ENCODE data around the gene MID1. TPM values are rescaled to one million over a fixed set of nuclear protein-coding genes. Genes with fewer than 3 reads are reported as not detected.
A peak's percentile ranks its signal among the peaks of the same experiment; 100 is the strongest.

MID1 gene
- total and polyA plus RNA-seq, 2 experiments from 2014 or later, result 34.6 to 63.9 TPM

DNA sequence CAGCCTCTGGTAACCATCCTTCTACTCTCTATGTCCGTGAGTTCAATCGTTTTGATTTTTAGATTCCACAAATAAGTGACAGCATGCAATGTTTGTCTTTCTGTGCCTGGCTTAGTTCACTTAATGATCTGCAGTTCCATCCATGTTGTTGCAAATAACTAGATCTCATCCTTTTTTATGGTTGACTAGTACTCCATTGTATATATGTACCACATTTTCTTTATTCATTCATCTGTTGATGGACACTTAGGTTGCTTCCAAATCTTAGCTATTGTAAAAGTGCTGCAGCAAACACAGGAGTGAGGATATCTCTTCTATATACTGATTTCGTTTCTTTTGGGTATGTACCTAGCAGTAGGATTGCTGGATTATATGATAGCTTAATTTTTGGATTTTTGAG is 140.9 kb downstream of the MID1 start:
- Histone ChIP-seq H3K4me3 (no peak overlapping the region), H3K36me3 (no peaks in the 10 kb centered on the region), H3K27me3 (no peaks in the 10 kb centered on the region), H3K9me3 (ENCODE audit: low read depth) (no peaks in the 10 kb centered on the region), H3K4me1 (ENCODE audit: low read depth) (peaks cover 24% of the 10 kb centered on the region), H3K27ac (no peak overlapping the region)
- TF ChIP-seq, protein P1, sequence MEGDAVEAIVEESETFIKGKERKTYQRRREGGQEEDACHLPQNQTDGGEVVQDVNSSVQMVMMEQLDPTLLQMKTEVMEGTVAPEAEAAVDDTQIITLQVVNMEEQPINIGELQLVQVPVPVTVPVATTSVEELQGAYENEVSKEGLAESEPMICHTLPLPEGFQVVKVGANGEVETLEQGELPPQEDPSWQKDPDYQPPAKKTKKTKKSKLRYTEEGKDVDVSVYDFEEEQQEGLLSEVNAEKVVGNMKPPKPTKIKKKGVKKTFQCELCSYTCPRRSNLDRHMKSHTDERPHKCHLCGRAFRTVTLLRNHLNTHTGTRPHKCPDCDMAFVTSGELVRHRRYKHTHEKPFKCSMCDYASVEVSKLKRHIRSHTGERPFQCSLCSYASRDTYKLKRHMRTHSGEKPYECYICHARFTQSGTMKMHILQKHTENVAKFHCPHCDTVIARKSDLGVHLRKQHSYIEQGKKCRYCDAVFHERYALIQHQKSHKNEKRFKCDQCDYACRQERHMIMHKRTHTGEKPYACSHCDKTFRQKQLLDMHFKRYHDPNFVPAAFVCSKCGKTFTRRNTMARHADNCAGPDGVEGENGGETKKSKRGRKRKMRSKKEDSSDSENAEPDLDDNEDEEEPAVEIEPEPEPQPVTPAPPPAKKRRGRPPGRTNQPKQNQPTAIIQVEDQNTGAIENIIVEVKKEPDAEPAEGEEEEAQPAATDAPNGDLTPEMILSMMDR (IDR thresholded peaks at IDR 0.05; ENCODE audit: low read depth, low read length), result no peak
- no peak for DNase-seq (ENCODE audit: low read depth in 1 of 2, low spot score in 1 of 2)

DNA sequence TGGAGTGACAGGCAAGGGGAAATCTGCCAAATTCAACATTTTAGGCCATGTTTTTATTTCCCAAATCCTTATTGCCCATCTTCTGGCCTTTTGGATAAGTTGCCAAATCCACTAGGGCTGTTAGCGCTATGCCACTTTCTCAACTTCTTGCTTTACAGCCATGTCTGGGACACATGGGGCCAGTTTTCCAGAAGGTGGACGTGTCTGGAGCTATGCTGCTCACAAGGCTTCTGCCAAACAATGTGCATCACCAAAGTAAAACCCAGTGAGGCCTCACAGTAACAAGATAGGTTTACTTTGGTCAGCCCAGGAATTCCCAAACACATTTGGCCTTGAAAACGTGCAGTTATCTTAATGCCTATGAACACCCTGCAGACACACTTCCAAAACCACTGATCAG is 142.9 kb downstream of the MID1 start:
- no peaks in the 10 kb centered on the region for H3K36me3 ChIP-seq
- DNase-seq (ENCODE audit: low read depth in 1 of 2, low spot score in 1 of 2), result no peak
- TF ChIP-seq, protein P1 (IDR thresholded peaks at IDR 0.05; ENCODE audit: low read depth, low read length), result no peak
- no peaks in the 10 kb centered on the region for H3K9me3 ChIP-seq (ENCODE audit: low read depth)
- H3K4me3 ChIP-seq, result no peak overlapping the region
- no peaks in the 10 kb centered on the region for H3K27me3 ChIP-seq
- peaks cover 13% of the 10 kb centered on the region for H3K4me1 ChIP-seq (ENCODE audit: low read depth)
- H3K27ac ChIP-seq, result no peak overlapping the region

DNA sequence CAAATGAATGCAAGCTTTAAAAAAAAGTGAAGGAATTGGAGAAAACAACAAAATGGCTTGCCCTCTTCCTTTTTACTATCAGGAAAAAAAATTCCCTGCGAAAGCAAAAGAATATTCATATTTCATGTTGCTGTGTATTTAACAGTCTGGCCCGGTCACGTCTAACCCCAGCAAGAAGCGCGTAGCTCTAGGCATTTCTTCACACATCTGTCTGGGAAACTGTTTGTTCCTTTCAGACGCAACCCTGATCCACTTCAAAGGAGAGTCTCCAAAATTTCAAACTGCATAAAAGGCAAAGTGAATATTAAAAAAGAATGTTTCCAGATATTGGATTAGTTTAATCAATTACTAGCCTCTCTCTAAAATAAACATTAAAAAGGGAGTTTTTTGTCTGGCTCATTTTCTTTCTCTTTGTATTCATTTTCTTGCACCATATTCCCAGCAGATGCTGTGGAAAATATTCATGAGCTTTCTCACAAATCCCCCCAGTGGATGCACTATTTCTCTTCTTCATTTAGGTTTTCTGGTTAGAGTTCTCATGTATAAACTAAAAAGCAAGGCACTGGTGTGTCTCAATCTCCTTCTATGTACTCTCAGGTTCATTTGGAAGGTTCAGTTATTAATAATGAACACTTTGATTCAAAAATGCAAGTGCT is 145.3 kb downstream of the MID1 start:
- Histone ChIP-seq H3K27me3 (no peaks in the 10 kb centered on the region), H3K9me3 (ENCODE audit: low read depth) (no peaks in the 10 kb centered on the region), H3K36me3 (no peaks in the 10 kb centered on the region), H3K27ac (no peak overlapping the region), H3K4me1 (ENCODE audit: low read depth) (peaks cover 11% of the 10 kb centered on the region), H3K4me3 (no peak overlapping the region)
- DNase-seq (ENCODE audit: low read depth in 1 of 2, low spot score in 1 of 2), result no peak
- TF ChIP-seq, protein P1 (IDR thresholded peaks at IDR 0.05; ENCODE audit: low read depth, low read length), result no peak

DNA sequence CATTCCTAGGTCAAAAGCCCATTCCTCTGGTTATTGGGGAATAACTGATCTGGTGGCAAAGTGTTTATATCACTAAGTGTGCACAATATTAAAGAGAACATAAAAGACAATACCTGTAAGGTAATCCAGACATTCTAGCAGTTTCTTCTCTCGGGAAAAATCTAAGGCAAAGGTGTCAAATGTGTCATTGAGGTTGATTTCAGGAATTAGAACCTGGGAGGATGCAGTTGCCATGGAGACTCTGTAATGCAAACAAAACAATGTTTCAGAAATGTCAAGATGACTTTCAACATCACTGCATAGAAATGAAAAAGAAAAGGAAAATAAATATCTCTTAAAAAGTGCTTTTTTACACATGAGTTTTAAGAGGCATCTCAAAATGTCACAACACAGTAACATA is 145.9 kb downstream of the MID1 start:
- TF ChIP-seq, protein P1 (IDR thresholded peaks at IDR 0.05; ENCODE audit: low read depth, low read length), result no peak
- Histone ChIP-seq H3K27me3 (no peaks in the 10 kb centered on the region), H3K36me3 (peaks cover under 1% of the 10 kb centered on the region), H3K27ac (peak overlapping the region; percentile 63), H3K4me3 (no peak overlapping the region), H3K4me1 (ENCODE audit: low read depth) (peaks cover 11% of the 10 kb centered on the region), H3K9me3 (ENCODE audit: low read depth) (no peaks in the 10 kb centered on the region)
- DNase-seq (ENCODE audit: low read depth in 1 of 2, low spot score in 1 of 2), result no peak

DNA sequence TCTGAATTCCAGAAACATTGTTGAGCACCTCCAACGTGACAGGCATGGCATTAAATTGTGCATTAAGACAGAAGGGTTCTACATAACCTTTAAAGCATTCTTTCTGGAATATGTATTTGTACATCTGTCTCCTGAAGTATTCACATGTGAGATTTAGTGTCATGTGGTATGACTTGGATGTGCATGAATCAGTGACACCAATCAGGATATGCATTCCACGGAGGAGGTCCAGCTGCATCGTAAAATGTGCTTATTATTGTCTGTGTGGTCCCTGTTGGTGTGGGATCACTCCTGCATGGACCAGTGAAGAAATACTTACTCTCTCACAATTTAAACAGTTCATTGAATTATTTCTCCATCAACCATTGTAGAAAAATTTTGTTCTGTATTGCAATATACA is 149.0 kb downstream of the MID1 start:
- H3K27me3 ChIP-seq, result no peaks in the 10 kb centered on the region
- no peaks in the 10 kb centered on the region for H3K9me3 ChIP-seq (ENCODE audit: low read depth)
- H3K27ac ChIP-seq, result no peak overlapping the region
- H3K4me1 ChIP-seq (ENCODE audit: low read depth), result peaks cover 6% of the 10 kb centered on the region
- H3K4me3 ChIP-seq, result no peak overlapping the region
- TF ChIP-seq, protein P1 (IDR thresholded peaks at IDR 0.05; ENCODE audit: low read depth, low read length), result no peak
- peaks cover 6% of the 10 kb centered on the region for H3K36me3 ChIP-seq
- no peak for DNase-seq (ENCODE audit: low read depth in 1 of 2, low spot score in 1 of 2)

Data from cardiac muscle cell (in vitro differentiated cells and primary cell).